Heart left ventricle (tissue), 16 donors: ENCODE measurements around the gene ITIH2. TPM values are rescaled to one million over a fixed set of nuclear protein-coding genes. Genes with fewer than 3 reads are reported as not detected.
A peak's percentile ranks its signal among the peaks of the same experiment; 100 is the strongest.
"Not testable (repeated sequence)": the region's sequence is repeated elsewhere in the genome, so short reads cannot be mapped to it uniquely, and the experiment has no call there.

Source experiments
- ATAC-seq, 4 donors: fragments of 200-7000 bp; cut with Tn5 transposase; one replicate each; pipeline ENCODE4 v1.9.1; 2020 to 2022; ENCODE audit warnings: moderate library complexity in 4 of 4, mild to moderate bottlenecking in 3 of 4, moderate number of reproducible peaks in 1 of 4
- DNase-seq, 5 donors: peaks; one replicate each; pipeline ENCODE4 v3.0.0-alpha.2; 2020
- H3K27ac ChIP-seq, 12 donors: fragments of 200-600 bp; sonication (generic) in 4 of 12; one replicate each; pipeline versions ENCODE4 v1.5.0 to v1.8.0; 2016 to 2022; ENCODE audit warnings: mild to moderate bottlenecking in 2 of 12
- H3K27me3 ChIP-seq, 9 donors: fragments of 200-600 bp; sonication (generic) in 2 of 9; one replicate each; pipeline versions ENCODE4 v1.5.1 to v1.8.0; 2016 to 2022; ENCODE audit warnings: mild to moderate bottlenecking in 3 of 9
- H3K36me3 ChIP-seq, 9 donors: fragments of 200-600 bp; sonication (generic) in 2 of 9; one replicate each; pipeline versions ENCODE4 v1.5.0 to v1.8.0; 2018 to 2022; ENCODE audit warnings: mild to moderate bottlenecking in 2 of 9
- H3K4me1 ChIP-seq, 12 donors: fragments of 200-600 bp; sonication (generic) in 4 of 12; one replicate each; pipeline versions ENCODE4 v1.5.0 to v1.8.0; 2016 to 2022; ENCODE audit warnings: mild to moderate bottlenecking in 3 of 12
- H3K4me3 ChIP-seq, 12 donors: fragments of 200-600 bp; sonication (generic) in 4 of 12; one replicate each; pipeline versions ENCODE4 v1.5.0 to v1.8.0; 2017 to 2022; ENCODE audit warnings: mild to moderate bottlenecking in 9 of 12, moderate library complexity in 4 of 12
- H3K9me3 ChIP-seq, 12 donors: fragments of 200-600 bp; sonication (generic) in 4 of 12; one replicate each; pipeline versions ENCODE4 v1.5.0 to v1.8.0; 2016 to 2022; ENCODE audit warnings: mild to moderate bottlenecking in 1 of 12
- CTCF ChIP-seq, 12 donors: fragments of 200-600 bp; sonication (generic) in 4 of 12; IDR thresholded peaks; one replicate each; pipeline versions ENCODE4 v1.5.0 to v1.8.0; 2018 to 2022; ENCODE audit warnings: antibody characterized with exemption in 12 of 12, mild to moderate bottlenecking in 5 of 12
- POLR2A ChIP-seq, 2 donors: fragments of 450-650 bp; IDR thresholded peaks; one replicate each; pipeline ENCODE4 v1.6.1; 2017; ENCODE audit warnings: antibody characterized with exemption in 2 of 2, mild to moderate bottlenecking in 2 of 2, moderate library complexity in 2 of 2
- WGBS, 4 donors: extraction: QIAGEN DNeasy Blood & Tissue Kit in 2 of 4; methylation state at CpG; one replicate each; pipeline versions ENCODE4 v1.1.5 to v1.1.7; 2013 to 2018; 5-methylcytosine and 5-hydroxymethylcytosine counted together
- intact Hi-C, 10 donors: fragments of 100-400 bp; cut with DNase I; formaldehyde crosslinking; loops; one replicate each; pipeline versions ENCODE4 v1.11.1 to v1.14.2; 2022
- polyA plus RNA-seq, 2 donors: library from polyadenylated mRNA; stranded (reverse); fragments of 200-250 nt; gene quantifications; one replicate each; pipeline ENCODE4 v1.2.3, GENCODE V29; 2013
- total RNA-seq, 9 donors: library from RNA; depleted of rRNA in 2 of 9; stranded (reverse); fragments of >200 nt in 2 of 9; fragmentation: NEBNext Ultra II Directional in 3 of 9; extraction: Animal tissue kit (Norgen Biotek cat#: 25700) in 3 of 9; gene quantifications; one replicate each; pipeline versions ENCODE4 v1.1.0 to v1.2.4, GENCODE V29; 2016 to 2023
- donor health status: ischemic (EF 13 %, LVEDD 7.1; RV severe dilation, severe dysfunction).
- donor health status: healthy with polysubstance abuse.
- donor health status: DM: no; HTN: yes; CAD: no.
- donor health status: DM: no; HTN: no; CAD: no.
- donor health status: ischemic (EF 25% LVEDD 6.9; RV normal size, moderate dysfunction).
- donor health status: ischemic (EF 25% LVEDD 5.7; RV mildly dilated, moderate dysfunction).
- donor health status: healthy.
- donor health status: DM: yes; HTN: yes; CAD: no.
- donor health status: ischemic (EF 35%, LVEDD 5.7; RV mildly dilated, moderate dysfunction).
- donor health status: nonischemic (EF 11% LVEDD 7.7; RV severe dilation, severe dysfunction).
- donor health status: DM: yes; HTN: yes; CAD: no.
- donor health status: PGD.
- donor health status: ischemic (EF 29% LVEDD 5.4; RV normal size, mild dysfunction).
- donor health status: nonischemic (EF 23%, LVEDD 6.1; RV moderate dilation, normal function).

The ITIH2 gene
- total and polyA plus RNA-seq, 11 donors: not detected

- Histone ChIP-seq H3K27ac (peak overlapping the region in 3 of 12 donors; percentile 1 to 76 (median 7)), H3K4me3 (peak overlapping the region in 9 of 12 donors; percentile 7 to 58 (median 34)), H3K9me3 (no peaks in the 10 kb centered on the region), H3K4me1 (peaks cover 0 to 24% (median 9%) of the 10 kb centered on the region in 12 donors), H3K36me3 (no peaks in the 10 kb centered on the region), H3K27me3 (peaks cover 0 to 58% (median 5%) of the 10 kb centered on the region in 9 donors)
- TF ChIP-seq POLR2A (IDR thresholded peaks at IDR 0.05) (no peak), CTCF (IDR thresholded peaks at IDR 0.05) (no peak)
- 3 to 15% (median 6%) methylated on average over 22 to 43 of the region's 44 CpGs for WGBS, 4 donors
- intact Hi-C loops: loop anchor here in 1 of 10 donors (5.0 kb wide), 1 partner anchor 105 kb away; no protein-coding TSS in a partner anchor
- peak; percentile 26 to 74 (median 50) for ATAC-seq
- DNase-seq: peak in 3 of 5 donors; percentile 22 to 35 (median 32)
Observed at GRCh38 chr10:7667262-7668141, 35.6 kb upstream of the ITIH2 start.

GRCh38 chr10:7670157-7670556, 33.0 kb upstream of the ITIH2 start:
- Histone ChIP-seq H3K36me3 (no peaks in the 10 kb centered on the region), H3K27me3 (peaks cover 0 to 40% (median 7%) of the 10 kb centered on the region in 9 donors), H3K9me3 (no peaks in the 10 kb centered on the region), H3K4me1 (peaks cover 0 to 23% (median 9%) of the 10 kb centered on the region in 12 donors), H3K4me3 (no peak overlapping the region), H3K27ac (no peak overlapping the region)
- intact Hi-C loops: no loop called here
- TF ChIP-seq POLR2A (IDR thresholded peaks at IDR 0.05) (no peak), CTCF (IDR thresholded peaks at IDR 0.05) (no peak)
- WGBS, 4 donors: 81 to 83% (median 82%) methylated on average over 3 of the region's 3 CpGs
- no peak for ATAC-seq
- no peak for DNase-seq

- Histone ChIP-seq H3K27me3 (peaks cover 0 to 27% (median 4%) of the 10 kb centered on the region in 9 donors), H3K36me3 (no peaks in the 10 kb centered on the region), H3K9me3 (no peaks in the 10 kb centered on the region), H3K4me1 (peaks cover 0 to 9% (median 0%) of the 10 kb centered on the region in 12 donors), H3K27ac (no peak overlapping the region), H3K4me3 (no peak overlapping the region)
- intact Hi-C loops: no loop called here
- TF ChIP-seq CTCF (IDR thresholded peaks at IDR 0.05): no peak
- TF ChIP-seq POLR2A (IDR thresholded peaks at IDR 0.05): no peak
- DNase-seq: no peak
- no peak for ATAC-seq
- WGBS, 4 donors: 34 to 46% (median 36%) methylated on average over 23 of the region's 23 CpGs
Observed at GRCh38 chr10:7672341-7673134, 30.6 kb upstream of the ITIH2 start.

GRCh38 chr10:7679256-7679655, 23.9 kb upstream of the ITIH2 start:
- ATAC-seq (no peak), DNase-seq (no peak)
- H3K9me3 ChIP-seq: no peaks in the 10 kb centered on the region
- no peaks in the 10 kb centered on the region for H3K36me3 ChIP-seq
- TF ChIP-seq CTCF (IDR thresholded peaks at IDR 0.05) (no peak), POLR2A (IDR thresholded peaks at IDR 0.05) (no peak)
- no peak overlapping the region for H3K4me3 ChIP-seq
- H3K4me1 ChIP-seq: no peaks in the 10 kb centered on the region
- peaks cover 0 to 22% (median 0%) of the 10 kb centered on the region in 9 donors for H3K27me3 ChIP-seq
- whole genome bisulfite sequencing, 4 donors: 57 to 67% (median 60%) methylated on average over 1 of the region's 1 CpG
- intact Hi-C loops: no loop called here
- H3K27ac ChIP-seq: no peak overlapping the region

- DNase-seq, intact Hi-C loops, ATAC-seq, H3K4me3 ChIP-seq, H3K36me3 ChIP-seq, H3K9me3 ChIP-seq, H3K27ac ChIP-seq, H3K4me1 ChIP-seq: not testable (repeated sequence)
- 73 to 88% (median 80%) methylated on average over 5 of the region's 5 CpGs for WGBS, 4 donors
- peaks cover 0 to 19% (median 0%) of the 10 kb centered on the region in 9 donors for H3K27me3 ChIP-seq
Observed at GRCh38 chr10:7680078-7680477, 23.0 kb upstream of the ITIH2 start.
